Natural killer cell (primary cell): ENCODE data around the gene SAA2. TPM values are rescaled to one million over a fixed set of nuclear protein-coding genes. Genes with fewer than 3 reads are reported as not detected.

Experiments used
- ATAC-seq, 3 donors: fragments of 150-1000 bp in 2 of 3; fragments of 200-7000 bp in 1 of 3; cut with Tn5 transposase; 1 replicate in 1 of 3; 2 replicates in 2 of 3; pipeline ENCODE4 v1.10.0; 2021; ENCODE audit warnings: mild to moderate bottlenecking in 2 of 3, moderate library complexity in 2 of 3
- DNase-seq, 2 donors: peaks; one replicate each; pipeline versions ENCODE4 v3.0.0 to v3.0.0-alpha.2; 2013 to 2021; ENCODE audit warnings: mixed read lengths in 1 of 2
- H3K27ac ChIP-seq: one replicate; pipeline ENCODE4 v1.5.1; 2013; ENCODE audit warnings: mild to moderate bottlenecking, low read length
- H3K27me3 ChIP-seq: one replicate; pipeline ENCODE4 v1.6.1; 2013; ENCODE audit warnings: low read length; ENCODE audit not compliant: control insufficient read depth, insufficient read depth
- H3K36me3 ChIP-seq: one replicate; pipeline ENCODE4 v1.6.1; 2013; ENCODE audit warnings: low read length; ENCODE audit not compliant: control insufficient read depth, insufficient read depth
- H3K4me1 ChIP-seq: one replicate; pipeline ENCODE4 v1.6.1; 2013; ENCODE audit warnings: low read length; ENCODE audit not compliant: control insufficient read depth, insufficient read depth
- H3K4me3 ChIP-seq: one replicate; pipeline ENCODE4 v1.5.1; 2013; ENCODE audit warnings: low read length
- H3K9me3 ChIP-seq: one replicate; pipeline ENCODE4 v1.6.1; 2013; ENCODE audit warnings: low read length; ENCODE audit not compliant: control insufficient read depth, insufficient read depth
- H3K27ac Mint-ChIP-seq, 2 donors: one replicate each; pipeline ENCODE4 v1.8.0; 2022; ENCODE audit warnings: mild to moderate bottlenecking in 2 of 2, mixed read lengths in 2 of 2, moderate library complexity in 1 of 2
- H3K27me3 Mint-ChIP-seq, 2 donors: one replicate each; pipeline ENCODE4 v1.8.0; 2022; ENCODE audit warnings: low read depth in 2 of 2, mixed read lengths in 2 of 2
- H3K36me3 Mint-ChIP-seq: one replicate; pipeline ENCODE4 v1.8.0; 2022; ENCODE audit warnings: mixed read lengths
- H3K4me1 Mint-ChIP-seq, 2 donors: one replicate each; pipeline ENCODE4 v1.8.0; 2022; ENCODE audit warnings: mixed read lengths in 2 of 2
- H3K4me3 Mint-ChIP-seq: one replicate; pipeline ENCODE4 v1.8.0; 2022; ENCODE audit warnings: mild to moderate bottlenecking, moderate library complexity, mixed read lengths
- H3K9me3 Mint-ChIP-seq, 2 donors: one replicate each; pipeline ENCODE4 v1.8.0; 2022; ENCODE audit warnings: mixed read lengths in 2 of 2
- WGBS: methylation state at CpG from one replicate; pipeline ENCODE4 v1.1.7; 2013; ENCODE audit warnings: missing lambda C conversion rate; ENCODE audit not compliant: insufficient coverage; 5-methylcytosine and 5-hydroxymethylcytosine counted together
- intact Hi-C: fragments of 100-400 bp; cut with micrococcal nuclease; formaldehyde crosslinking; loops from one replicate; pipeline ENCODE4 v1.14.2; 2022
- total RNA-seq, 4 donors: library from RNA; stranded (reverse); fragments of 120-200 nt in 1 of 4; gene quantifications; one replicate each; pipeline versions ENCODE4 v1.2.3 to v1.2.4, GENCODE V29; 2013 to 2022
- TF ChIP-seq, protein P1 (sequence below): fragments of 200-600 bp; IDR thresholded peaks from one replicate; pipeline ENCODE4 v1.8.0; 2022; ENCODE audit warnings: antibody characterized with exemption

The SAA2 gene
- not detected for total RNA-seq
- 0.14 TPM for total RNA-seq (2013)

DNA sequence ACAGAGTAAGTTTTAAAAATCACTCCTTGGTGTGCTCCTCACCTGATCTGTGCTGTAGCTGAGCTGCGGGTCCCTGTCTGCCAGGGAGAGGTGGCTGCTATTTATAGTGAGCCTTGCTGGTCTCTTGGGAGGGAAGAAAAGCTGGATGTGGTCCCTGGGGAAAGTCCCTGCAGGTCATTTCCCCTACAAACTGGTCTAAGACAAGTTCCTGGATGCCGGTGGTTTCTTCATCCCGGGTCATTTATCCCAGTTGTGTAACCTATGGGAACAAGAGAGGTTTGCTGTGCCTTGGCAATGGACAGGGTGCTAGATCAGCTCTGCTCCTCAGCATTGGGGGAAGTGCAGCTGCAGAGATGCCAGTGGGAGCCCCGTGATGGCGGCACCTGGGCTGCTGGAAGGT is at the start of gene SAA2:
SAA2 (minus strand) TSS at position 108 of the 400 bp plus-strand sequence. CDS start 657 bp downstream, outside the sequence.
- H3K4me1 Mint-ChIP-seq = no peaks in the 10 kb centered on the region
- peaks cover 5 to 6% of the 10 kb centered on the region in 2 donors for H3K27me3 Mint-ChIP-seq
- no peaks in the 10 kb centered on the region for H3K36me3 Mint-ChIP-seq
- WGBS = 70% methylated on average over 5 of the region's 5 CpGs
- no peak within 1 kb of the TSS for H3K4me3 Mint-ChIP-seq
- TF ChIP-seq, protein P1, sequence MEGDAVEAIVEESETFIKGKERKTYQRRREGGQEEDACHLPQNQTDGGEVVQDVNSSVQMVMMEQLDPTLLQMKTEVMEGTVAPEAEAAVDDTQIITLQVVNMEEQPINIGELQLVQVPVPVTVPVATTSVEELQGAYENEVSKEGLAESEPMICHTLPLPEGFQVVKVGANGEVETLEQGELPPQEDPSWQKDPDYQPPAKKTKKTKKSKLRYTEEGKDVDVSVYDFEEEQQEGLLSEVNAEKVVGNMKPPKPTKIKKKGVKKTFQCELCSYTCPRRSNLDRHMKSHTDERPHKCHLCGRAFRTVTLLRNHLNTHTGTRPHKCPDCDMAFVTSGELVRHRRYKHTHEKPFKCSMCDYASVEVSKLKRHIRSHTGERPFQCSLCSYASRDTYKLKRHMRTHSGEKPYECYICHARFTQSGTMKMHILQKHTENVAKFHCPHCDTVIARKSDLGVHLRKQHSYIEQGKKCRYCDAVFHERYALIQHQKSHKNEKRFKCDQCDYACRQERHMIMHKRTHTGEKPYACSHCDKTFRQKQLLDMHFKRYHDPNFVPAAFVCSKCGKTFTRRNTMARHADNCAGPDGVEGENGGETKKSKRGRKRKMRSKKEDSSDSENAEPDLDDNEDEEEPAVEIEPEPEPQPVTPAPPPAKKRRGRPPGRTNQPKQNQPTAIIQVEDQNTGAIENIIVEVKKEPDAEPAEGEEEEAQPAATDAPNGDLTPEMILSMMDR = no peak
- Histone ChIP-seq H3K36me3 (no peaks in the 10 kb centered on the region), H3K9me3 (no peaks in the 10 kb centered on the region), H3K4me1 (no peaks in the 10 kb centered on the region), H3K27me3 (no peaks in the 10 kb centered on the region), H3K27ac (no peak within 1 kb of the TSS), H3K4me3 (no peak within 1 kb of the TSS)
- H3K27ac Mint-ChIP-seq = no peak within 1 kb of the TSS
- no peak for ATAC-seq
- DNase-seq = no peak
- intact Hi-C loops = loop anchor here (10.0 kb wide), 1 partner anchor 256 kb away; no protein-coding TSS in a partner anchor
- no peaks in the 10 kb centered on the region for H3K9me3 Mint-ChIP-seq

- TF ChIP-seq, protein P1 = no peak
- Histone ChIP-seq H3K27ac (no peak overlapping the region), H3K4me3 (no peak overlapping the region), H3K9me3 (no peaks in the 10 kb centered on the region), H3K27me3 (no peaks in the 10 kb centered on the region), H3K4me1 (no peaks in the 10 kb centered on the region), H3K36me3 (peaks cover 63% of the 10 kb centered on the region)
- H3K9me3 Mint-ChIP-seq = no peaks in the 10 kb centered on the region
- no peaks in the 10 kb centered on the region for H3K27me3 Mint-ChIP-seq
- no peak overlapping the region for H3K27ac Mint-ChIP-seq
- DNase-seq = no peak
- intact Hi-C loops = no loop called here
- no peak overlapping the region for H3K4me3 Mint-ChIP-seq
- no peaks in the 10 kb centered on the region for H3K4me1 Mint-ChIP-seq
- no peak for ATAC-seq
- WGBS = 98% methylated on average over 2 of the region's 2 CpGs
- H3K36me3 Mint-ChIP-seq = peaks cover 56% of the 10 kb centered on the region
Observed at GRCh38 chr11:18295316-18295715, 46.8 kb upstream of the SAA2 start.

DNA sequence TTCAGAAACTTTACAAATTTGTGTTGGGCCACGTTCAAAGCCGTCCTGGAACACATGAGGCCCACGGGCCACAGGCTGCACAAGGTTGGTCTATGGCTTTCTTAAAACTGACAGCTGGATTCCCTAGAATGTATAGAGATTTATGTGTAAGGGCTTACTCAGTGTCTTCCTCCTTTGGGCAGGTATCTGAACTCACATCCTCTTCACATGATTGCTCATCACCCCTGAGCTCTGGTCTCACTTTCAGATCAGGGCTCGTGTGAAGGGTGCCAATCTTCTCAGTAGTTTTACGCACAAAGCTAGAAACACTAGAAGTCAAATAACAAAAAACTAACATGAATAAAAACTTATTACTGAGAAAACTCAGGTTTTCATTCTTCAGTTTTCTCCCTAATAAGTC is 46.4 kb upstream of the SAA2 start:
- ATAC-seq = no peak

DNA sequence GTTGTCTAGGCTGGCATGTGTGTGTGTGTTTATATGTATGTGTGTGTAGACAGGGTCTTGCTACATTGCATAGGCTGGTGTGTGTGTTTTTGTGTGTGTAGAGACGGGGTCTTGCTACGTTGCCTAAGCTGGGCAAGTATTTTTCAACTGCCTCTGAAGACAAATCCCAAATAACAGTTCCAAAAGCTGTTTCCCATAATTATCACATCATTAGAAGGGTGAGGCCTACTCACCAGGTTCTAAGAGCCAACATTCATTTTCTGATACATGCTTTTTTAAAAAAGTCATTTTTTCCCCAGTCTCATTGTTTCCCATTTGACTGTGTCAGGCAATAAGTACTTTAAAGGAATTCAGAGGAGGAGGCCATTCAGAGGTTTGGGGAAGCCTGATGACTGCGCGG is 40.4 kb upstream of the SAA2 start:
- H3K4me1 Mint-ChIP-seq = no peaks in the 10 kb centered on the region
- intact Hi-C loops = no loop called here
- no peak overlapping the region for H3K27ac Mint-ChIP-seq
- Histone ChIP-seq H3K27ac (no peak overlapping the region), H3K4me3 (no peak overlapping the region), H3K36me3 (peaks cover 55% of the 10 kb centered on the region), H3K9me3 (no peaks in the 10 kb centered on the region), H3K27me3 (no peaks in the 10 kb centered on the region), H3K4me1 (no peaks in the 10 kb centered on the region)
- H3K9me3 Mint-ChIP-seq = no peaks in the 10 kb centered on the region
- H3K4me3 Mint-ChIP-seq = no peak overlapping the region
- WGBS = 97% methylated on average over 4 of the region's 4 CpGs
- no peaks in the 10 kb centered on the region for H3K27me3 Mint-ChIP-seq
- TF ChIP-seq, protein P1 = no peak
- DNase-seq = no peak
- peaks cover 42% of the 10 kb centered on the region for H3K36me3 Mint-ChIP-seq
- no peak for ATAC-seq

More for the DNA sequence above, 46.4 kb upstream of the SAA2 start:
- Mint-ChIP-seq H3K4me1 (no peaks in the 10 kb centered on the region), H3K36me3 (peaks cover 53% of the 10 kb centered on the region), H3K27ac (no peak overlapping the region), H3K4me3 (no peak overlapping the region), H3K9me3 (no peaks in the 10 kb centered on the region), H3K27me3 (no peaks in the 10 kb centered on the region)
- Histone ChIP-seq H3K27me3 (no peaks in the 10 kb centered on the region), H3K4me3 (no peak overlapping the region), H3K9me3 (no peaks in the 10 kb centered on the region), H3K36me3 (peaks cover 64% of the 10 kb centered on the region), H3K4me1 (no peaks in the 10 kb centered on the region), H3K27ac (no peak overlapping the region)
- intact Hi-C loops = no loop called here
- TF ChIP-seq, protein P1 = no peak
- no peak for DNase-seq
- WGBS = 97% methylated on average over 5 of the region's 5 CpGs
